GM10248 (cell line): ENCODE measurements around the gene HTR3C.

Experiments
- CTCF ChIA-PET: fragments of 300-600 bp; sonication (Branson Sonifier 250); formaldehyde crosslinking; extraction: SDS; loops from one replicate; lab custom pipeline; 2021; ENCODE audit warnings: antibody characterized with exemption; lab: Yijun Ruan, JAX
- POLR2A ChIA-PET: fragments of 350-650 bp; sonication (Branson Sonifier 250); formaldehyde crosslinking; extraction: SDS; loops from one replicate; lab custom pipeline; 2020; ENCODE audit warnings: antibody characterized with exemption; lab: Yijun Ruan, JAX
- DNase-seq: peaks from one replicate; pipeline ENCODE4 v3.0.0; 2012; ENCODE audit errors: extremely low spot score
- CTCF ChIP-seq: IDR thresholded peaks from 2 replicates; pipeline ENCODE4 v1.5.1; 2012; ENCODE audit warnings: mild to moderate bottlenecking, low read depth; ENCODE audit errors: extremely low read depth, missing control alignments, control extremely low read depth

The HTR3C gene

GRCh38 chr3:184050217-184050847, 2.5 kb upstream of the HTR3C start:
- POLR2A ChIA-PET, result no interaction called here
- CTCF ChIA-PET, result no interaction called here
- no peak for TF ChIP-seq CTCF
- no peak for DNase-seq

GRCh38 chr3:184058029-184058428, 5.2 kb downstream of the HTR3C start:
- POLR2A ChIA-PET, result no interaction called here

GRCh38 chr3:184059424-184059823, 6.6 kb downstream of the HTR3C start:
- no peak for TF ChIP-seq CTCF
- no peak for DNase-seq
- POLR2A ChIA-PET, result no interaction called here
- CTCF ChIA-PET, result interaction anchor here (1.8 kb wide), 1 partner anchor 8 kb away, joined by 6 read pairs; no protein-coding TSS in a partner anchor

More at GRCh38 chr3:184058029-184058428, 5.2 kb downstream of the HTR3C start:
- DNase-seq, result no peak
- CTCF ChIA-PET, result interaction anchor here (1.0 to 1.8 kb wide), 2 partner anchors 9 to 36 kb away, joined by 3 to 6 read pairs; no protein-coding TSS in a partner anchor
- TF ChIP-seq CTCF, result no peak

- no peak for DNase-seq
- CTCF ChIA-PET, result interaction anchor here (1.0 kb wide), 1 partner anchor 19 kb away, joined by 3 read pairs; no protein-coding TSS in a partner anchor
- no peak for TF ChIP-seq CTCF
- POLR2A ChIA-PET, result no interaction called here
Observed at GRCh38 chr3:184062637-184063036, 9.8 kb downstream of the HTR3C start.

- ChIA-PET CTCF (interaction anchor here (0.6 to 2.6 kb wide), 2 partner anchors 8 to 352 kb away, joined by 4 to 6 read pairs; no protein-coding TSS in a partner anchor), POLR2A (no interaction called here)
- no peak for DNase-seq
- TF ChIP-seq CTCF, result no peak
Observed at GRCh38 chr3:184066211-184066610, 13.4 kb downstream of the HTR3C start.

GRCh38 chr3:184067573-184068055, 14.8 kb downstream of the HTR3C start:
- CTCF ChIA-PET, result interaction anchor here (1.2 to 2.6 kb wide), 2 partner anchors 9 to 149 kb away, joined by 3 to 6 read pairs; no protein-coding TSS in a partner anchor
- TF ChIP-seq CTCF, result no peak
- POLR2A ChIA-PET, result no interaction called here
- no peak for DNase-seq
